Spleen (tissue), 11 donors: ENCODE results near the gene ABHD6. TPM values are rescaled to one million over a fixed set of nuclear protein-coding genes. Genes with fewer than 3 reads are reported as not detected.
A peak's percentile ranks its signal among the peaks of the same experiment; 100 is the strongest.

Experiments
- DNase-seq: peaks from one replicate; pipeline ENCODE4 v3.0.0-alpha.2; 2020
- H3K27ac ChIP-seq, 8 donors: fragments of 200-600 bp; sonication (generic) in 7 of 8; 1 replicate in 4 of 8; 2 replicates in 4 of 8; pipeline versions ENCODE4 v1.5.0 to v1.8.0; 2016 to 2021; ENCODE audit warnings: inconsistent platforms in 4 of 8, mild to moderate bottlenecking in 4 of 8, moderate library complexity in 1 of 8
- H3K27me3 ChIP-seq, 7 donors: fragments of 200-600 bp; sonication (generic) in 6 of 7; replicated peaks in 1 of 7; 1 replicate in 4 of 7; 2 replicates in 3 of 7; pipeline versions ENCODE4 v1.5.0 to v1.8.0; 2016 to 2021; ENCODE audit warnings: inconsistent platforms in 3 of 7, mild to moderate bottlenecking in 1 of 7
- H3K36me3 ChIP-seq, 6 donors: fragments of 200-600 bp; sonication (generic) in 5 of 6; 1 replicate in 4 of 6; 2 replicates in 2 of 6; pipeline versions ENCODE4 v1.5.0 to v1.8.0; 2016 to 2021; ENCODE audit warnings: inconsistent platforms in 2 of 6
- H3K4me1 ChIP-seq, 6 donors: fragments of 200-600 bp; sonication (generic) in 5 of 6; 1 replicate in 3 of 6; 2 replicates in 3 of 6; pipeline versions ENCODE4 v1.5.0 to v1.8.0; 2016 to 2021; ENCODE audit warnings: inconsistent platforms in 3 of 6
- H3K4me3 ChIP-seq, 8 donors: fragments of 200-600 bp; sonication (generic) in 7 of 8; 1 replicate in 4 of 8; 2 replicates in 4 of 8; pipeline versions ENCODE4 v1.5.0 to v1.8.0; 2016 to 2021; ENCODE audit warnings: inconsistent platforms in 4 of 8, mild to moderate bottlenecking in 4 of 8, moderate library complexity in 2 of 8
- H3K9me3 ChIP-seq, 8 donors: fragments of 200-600 bp; sonication (generic) in 7 of 8; 1 replicate in 4 of 8; 2 replicates in 4 of 8; pipeline versions ENCODE4 v1.5.0 to v1.8.0; 2016 to 2021; ENCODE audit warnings: inconsistent platforms in 4 of 8
- POLR2A ChIP-seq, 3 donors: fragments of 450-650 bp; IDR thresholded peaks; one replicate each; pipeline ENCODE4 v1.5.1; 2017; ENCODE audit warnings: antibody characterized with exemption in 3 of 3, mild to moderate bottlenecking in 1 of 3
- POLR2AphosphoS5 ChIP-seq, 3 donors: sonication (generic); formaldehyde crosslinking; IDR thresholded peaks; one replicate each; pipeline ENCODE4 v1.5.1; 2017; ENCODE audit warnings: antibody characterized with exemption in 3 of 3
- WGBS, 5 donors: extraction: QIAGEN DNeasy Blood & Tissue Kit in 3 of 5; methylation state at CpG; one replicate each; pipeline versions ENCODE4 v1.1.5 to v1.1.7; 2013 to 2018; 5-methylcytosine and 5-hydroxymethylcytosine counted together
- intact Hi-C: fragments of 100-400 bp; cut with DNase I; formaldehyde crosslinking; loops from one replicate; pipeline ENCODE4 v1.15.0; 2023; ENCODE audit warnings: low total_unique reads
- polyA plus RNA-seq, 3 donors: library from polyadenylated mRNA; stranded (reverse); fragments of 200-250 nt; gene quantifications; one replicate each; pipeline ENCODE4 v1.2.1, GENCODE V29; 2013
- total RNA-seq, 7 donors: library from RNA; depleted of rRNA in 3 of 7; stranded (reverse); fragments of >200 nt in 3 of 7; fragmentation: NEBNext Ultra II Directional in 4 of 7; extraction: Animal tissue kit (Norgen Biotek cat#: 25700) in 4 of 7; gene quantifications; one replicate each; pipeline versions ENCODE4 v1.1.0 to v1.2.1, GENCODE V29; 2016 to 2021
- TF ChIP-seq, protein P1 (sequence below), 11 experiments: fragments of 200-600 bp in 7 of 11; fragments of 450-650 bp in 4 of 11; sonication (generic) in 4 of 11; IDR thresholded peaks in 8 of 11; conservative IDR thresholded peaks in 3 of 11; 1 replicate in 7 of 11; 2 replicates in 4 of 11; pipeline versions ENCODE4 v1.4.0 to v1.8.0; 2016 to 2021; ENCODE audit warnings: antibody characterized with exemption in 11 of 11, inconsistent platforms in 4 of 11, mild to moderate bottlenecking in 1 of 11
- donor health status: healthy with polysubstance abuse.
- donor health status: DM: no; HTN: no; CAD: no; lungs with moderate emphysema.
- donor health status: DM: no; HTN: no; CAD: no.
- donor health status: Bipolar disorder and iron deficiency.
- donor health status: healthy.
- donor health status: DM: no; HTN: no; CAD: no.
- donor health status: DM: yes; HTN: yes; CAD: no.

Gene ABHD6
- total and polyA plus RNA-seq, 10 donors, result 17.2 to 79.9 (median 48.4) TPM

GRCh38 chr3:58333206-58334012, 95.8 kb downstream of the ABHD6 start:
- peaks cover 19 to 65% (median 57%) of the 10 kb centered on the region in 6 donors for H3K4me1 ChIP-seq
- WGBS, 5 donors, result 0 to 2% (median 1%) methylated on average over 15 to 37 of the region's 37 CpGs
- H3K27ac ChIP-seq, result peak overlapping the region; percentile 49 to 94 (median 86)
- intact Hi-C loops, result no loop called here
- peak overlapping the region; percentile 72 to 92 (median 83) for H3K4me3 ChIP-seq
- peak; percentile 91 for DNase-seq
- TF ChIP-seq, protein P1, sequence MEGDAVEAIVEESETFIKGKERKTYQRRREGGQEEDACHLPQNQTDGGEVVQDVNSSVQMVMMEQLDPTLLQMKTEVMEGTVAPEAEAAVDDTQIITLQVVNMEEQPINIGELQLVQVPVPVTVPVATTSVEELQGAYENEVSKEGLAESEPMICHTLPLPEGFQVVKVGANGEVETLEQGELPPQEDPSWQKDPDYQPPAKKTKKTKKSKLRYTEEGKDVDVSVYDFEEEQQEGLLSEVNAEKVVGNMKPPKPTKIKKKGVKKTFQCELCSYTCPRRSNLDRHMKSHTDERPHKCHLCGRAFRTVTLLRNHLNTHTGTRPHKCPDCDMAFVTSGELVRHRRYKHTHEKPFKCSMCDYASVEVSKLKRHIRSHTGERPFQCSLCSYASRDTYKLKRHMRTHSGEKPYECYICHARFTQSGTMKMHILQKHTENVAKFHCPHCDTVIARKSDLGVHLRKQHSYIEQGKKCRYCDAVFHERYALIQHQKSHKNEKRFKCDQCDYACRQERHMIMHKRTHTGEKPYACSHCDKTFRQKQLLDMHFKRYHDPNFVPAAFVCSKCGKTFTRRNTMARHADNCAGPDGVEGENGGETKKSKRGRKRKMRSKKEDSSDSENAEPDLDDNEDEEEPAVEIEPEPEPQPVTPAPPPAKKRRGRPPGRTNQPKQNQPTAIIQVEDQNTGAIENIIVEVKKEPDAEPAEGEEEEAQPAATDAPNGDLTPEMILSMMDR (IDR thresholded peaks at IDR 0.05 in 8 of 11, conservative IDR thresholded peaks at IDR 0.05 in 3 of 11), result peak in 1 of 11 experiments; percentile 31
- TF ChIP-seq POLR2AphosphoS5 (IDR thresholded peaks at IDR 0.05) (peak in 2 of 3 donors; percentile 34 to 51), POLR2A (IDR thresholded peaks at IDR 0.05) (no peak)
- H3K36me3 ChIP-seq, result peaks cover 0 to 10% (median 0%) of the 10 kb centered on the region in 6 donors
- H3K27me3 ChIP-seq, result no peaks in the 10 kb centered on the region
- no peaks in the 10 kb centered on the region for H3K9me3 ChIP-seq

- peaks cover 0 to 15% (median 0%) of the 10 kb centered on the region in 6 donors for H3K36me3 ChIP-seq
- intact Hi-C loops, result no loop called here
- 23 to 29% (median 26%) methylated on average over 4 of the region's 4 CpGs for WGBS, 5 donors
- no peak for DNase-seq
- H3K27me3 ChIP-seq, result no peaks in the 10 kb centered on the region
- H3K4me3 ChIP-seq, result peak overlapping the region; percentile 72 to 92 (median 83)
- TF ChIP-seq POLR2A (IDR thresholded peaks at IDR 0.05), result no peak
- TF ChIP-seq, protein P1 (IDR thresholded peaks at IDR 0.05 in 8 of 11, conservative IDR thresholded peaks at IDR 0.05 in 3 of 11), result no peak
- no peak for TF ChIP-seq POLR2AphosphoS5 (IDR thresholded peaks at IDR 0.05)
- no peaks in the 10 kb centered on the region for H3K9me3 ChIP-seq
- peak overlapping the region; percentile 49 to 94 (median 86) for H3K27ac ChIP-seq
- peaks cover 19 to 70% (median 60%) of the 10 kb centered on the region in 6 donors for H3K4me1 ChIP-seq
These were observed 96.4 kb downstream of the ABHD6 start for GRCh38 chr3:58334013-58334321.

- Histone ChIP-seq H3K36me3 (peaks cover 0 to 19% (median 0%) of the 10 kb centered on the region in 6 donors), H3K27me3 (no peaks in the 10 kb centered on the region), H3K4me3 (peak overlapping the region in 7 of 8 donors; percentile 2 to 92 (median 83)), H3K9me3 (no peaks in the 10 kb centered on the region), H3K27ac (peak overlapping the region in 7 of 8 donors; percentile 77 to 94 (median 87)), H3K4me1 (peaks cover 19 to 76% (median 65%) of the 10 kb centered on the region in 6 donors)
- 61 to 77% (median 69%) methylated on average over 1 of the region's 1 CpG for WGBS, 5 donors
- TF ChIP-seq POLR2AphosphoS5 (IDR thresholded peaks at IDR 0.05), result no peak
- TF ChIP-seq POLR2A (IDR thresholded peaks at IDR 0.05), result no peak
- TF ChIP-seq, protein P1 (IDR thresholded peaks at IDR 0.05 in 8 of 11, conservative IDR thresholded peaks at IDR 0.05 in 3 of 11), result no peak
- DNase-seq, result no peak
- intact Hi-C loops, result no loop called here
These were observed 96.9 kb downstream of the ABHD6 start for GRCh38 chr3:58334506-58334884.

GRCh38 chr3:58335652-58335947, 98.0 kb downstream of the ABHD6 start:
- intact Hi-C loops, result no loop called here
- no peaks in the 10 kb centered on the region for H3K27me3 ChIP-seq
- peak overlapping the region; percentile 67 to 94 (median 86) for H3K27ac ChIP-seq
- peaks cover 0 to 29% (median 0%) of the 10 kb centered on the region in 6 donors for H3K36me3 ChIP-seq
- no peaks in the 10 kb centered on the region for H3K9me3 ChIP-seq
- H3K4me3 ChIP-seq, result peak overlapping the region in 3 of 8 donors; percentile 13 to 91 (median 88)
- H3K4me1 ChIP-seq, result peaks cover 19 to 87% (median 68%) of the 10 kb centered on the region in 6 donors
- DNase-seq, result no peak
- 17 to 43% (median 34%) methylated on average over 1 of the region's 1 CpG for WGBS, 5 donors
- TF ChIP-seq POLR2AphosphoS5 (IDR thresholded peaks at IDR 0.05) (no peak), POLR2A (IDR thresholded peaks at IDR 0.05) (no peak)
- TF ChIP-seq, protein P1 (IDR thresholded peaks at IDR 0.05 in 8 of 11, conservative IDR thresholded peaks at IDR 0.05 in 3 of 11), result no peak
